NCI-H524 (cell line): ENCODE results near the gene PITPNC1.
A peak's percentile ranks its signal among the peaks of the same experiment; 100 is the strongest.

Experiments
- DNase-seq, 2 experiments: peaks; one replicate each; lab custom pipeline; 2025; lab: John Stamatoyannopoulos, UW

PITPNC1 gene

DNA sequence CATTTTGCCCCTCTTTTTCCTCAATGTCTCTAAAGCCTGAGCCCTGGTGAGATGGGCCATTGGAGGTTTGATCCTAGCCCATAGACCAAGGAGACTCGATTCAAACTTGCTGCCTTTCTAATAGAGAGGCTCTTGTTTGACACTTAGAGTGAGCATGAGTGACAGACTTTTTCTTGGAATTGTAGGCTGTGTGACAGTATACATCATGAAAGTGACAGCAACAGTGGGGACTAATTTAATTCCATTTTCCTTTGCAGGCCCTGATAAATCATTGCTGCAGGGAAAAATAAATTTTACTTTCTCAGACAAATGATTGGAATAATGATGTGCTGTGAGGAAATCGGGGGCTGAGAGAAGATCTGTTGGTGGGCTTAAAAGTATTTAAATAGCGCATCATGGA, 171.6 kb downstream of the PITPNC1 start:
- DNase-seq, result no peak

DNA sequence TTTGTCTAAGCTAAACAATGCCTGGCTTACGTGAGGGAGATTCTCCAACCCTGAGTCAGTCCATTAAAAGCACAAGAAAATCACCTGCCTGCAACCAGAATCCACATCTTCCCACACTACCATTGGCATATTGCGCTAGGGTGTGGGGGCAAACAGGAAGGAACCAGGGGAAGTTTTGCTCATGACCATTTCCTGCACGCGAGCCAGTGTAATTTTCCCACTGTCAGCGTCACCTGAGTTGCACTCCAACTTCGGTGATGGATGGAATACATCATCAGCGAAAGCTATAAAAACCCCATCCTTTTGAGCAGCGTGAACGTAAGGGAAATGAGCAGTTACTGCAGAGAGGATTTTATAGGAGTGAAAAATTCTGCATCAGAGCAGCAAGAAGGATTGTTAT, 172.7 kb downstream of the PITPNC1 start:
- DNase-seq, result no peak

DNA sequence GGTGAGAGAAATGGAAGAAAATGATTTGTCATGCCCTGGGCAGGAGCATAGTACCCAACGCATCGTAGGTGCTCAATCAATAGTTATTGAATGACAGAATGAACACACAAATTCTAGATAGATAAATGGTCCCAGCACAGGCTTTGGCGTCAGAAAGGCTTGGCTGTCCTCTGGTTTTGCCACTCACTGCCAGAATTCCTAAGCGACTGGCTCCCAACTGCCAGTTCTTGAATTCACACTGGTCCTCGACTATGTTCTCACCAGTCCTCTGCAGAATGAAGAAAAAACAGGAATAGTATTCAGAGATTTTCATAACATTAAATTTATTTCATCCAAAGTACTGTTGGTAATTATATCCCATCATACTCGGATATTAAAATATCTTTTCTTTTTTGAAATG, 177.6 kb downstream of the PITPNC1 start:
- DNase-seq, result no peak

DNA sequence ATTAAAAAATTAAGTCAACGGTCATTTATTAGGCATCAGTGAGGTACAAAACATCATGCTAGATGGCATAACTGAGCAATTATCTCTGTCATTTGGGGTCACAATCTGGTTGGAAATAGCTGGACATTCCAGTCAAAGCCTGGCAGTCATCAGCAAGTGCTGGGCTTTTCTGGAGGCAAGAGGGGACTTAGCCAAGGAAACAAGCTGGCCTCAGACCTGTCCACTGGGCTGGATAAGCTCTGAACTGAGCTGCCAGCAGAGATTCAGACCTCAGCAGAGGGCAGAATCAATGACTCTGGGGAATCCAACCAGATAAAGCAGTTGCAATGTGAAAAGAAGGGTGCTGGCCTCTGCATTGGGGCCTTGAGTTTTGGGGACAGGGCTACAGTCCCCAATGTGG, 178.8 kb downstream of the PITPNC1 start:
- DNase-seq, result no peak

DNA sequence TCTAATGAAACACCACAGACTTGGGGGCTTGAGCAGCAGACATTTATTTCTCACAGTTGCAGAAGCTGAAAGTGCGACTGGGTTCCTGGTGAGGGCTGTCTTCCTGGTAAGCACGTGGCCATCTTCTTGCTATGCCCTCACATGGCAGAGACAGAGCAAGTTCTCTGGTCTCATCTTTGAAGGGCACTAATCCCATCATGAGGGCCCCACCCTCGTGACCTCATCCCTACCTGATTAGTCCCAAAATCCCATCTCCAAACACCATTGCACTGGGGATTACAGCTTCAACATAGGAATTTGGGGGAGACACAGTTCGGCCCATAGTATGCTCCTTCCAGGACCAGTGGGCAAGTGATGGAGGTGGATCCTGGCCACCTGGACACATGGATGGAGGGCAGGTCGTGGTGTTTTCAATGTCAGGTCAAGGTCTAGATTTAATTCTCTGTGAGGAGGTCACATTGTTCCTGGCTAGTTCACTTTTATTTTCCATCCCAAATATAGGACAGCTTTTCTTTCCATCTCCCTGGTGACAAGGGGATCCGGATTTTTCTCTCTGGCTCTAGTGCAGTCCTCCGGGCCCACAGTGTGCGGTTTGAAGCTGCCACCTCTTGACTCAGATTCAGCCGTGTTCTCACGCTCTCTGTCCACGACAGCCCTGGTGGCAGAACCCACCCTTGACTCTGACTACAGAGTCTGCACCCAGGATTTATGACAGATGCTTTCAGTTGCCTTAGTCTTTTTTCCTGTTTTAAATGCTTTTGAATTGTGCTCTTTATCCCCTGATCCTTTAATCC, 180.2 kb downstream of the PITPNC1 start:
- peak in 1 of 2 experiments; percentile 17 for DNase-seq

DNA sequence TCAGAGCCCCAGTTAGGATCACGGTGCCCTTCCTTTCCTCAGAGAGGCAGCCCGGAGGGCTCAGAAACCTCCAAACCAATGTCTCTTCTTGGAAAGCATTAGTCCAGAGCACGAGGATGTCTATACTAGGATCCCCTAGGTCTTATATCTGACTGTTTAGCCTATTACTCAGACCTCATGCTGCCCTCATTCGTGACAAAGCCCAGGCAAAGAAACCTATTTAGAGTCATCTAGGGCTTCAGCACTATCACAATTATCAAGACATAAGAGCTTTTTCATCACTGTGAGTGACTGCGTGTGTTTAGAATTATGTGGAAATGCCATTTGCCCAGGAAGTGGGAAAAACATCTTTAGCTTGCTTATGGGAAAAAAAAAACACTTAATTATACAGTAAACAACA, 180.8 kb downstream of the PITPNC1 start:
- DNase-seq, result no peak

DNA sequence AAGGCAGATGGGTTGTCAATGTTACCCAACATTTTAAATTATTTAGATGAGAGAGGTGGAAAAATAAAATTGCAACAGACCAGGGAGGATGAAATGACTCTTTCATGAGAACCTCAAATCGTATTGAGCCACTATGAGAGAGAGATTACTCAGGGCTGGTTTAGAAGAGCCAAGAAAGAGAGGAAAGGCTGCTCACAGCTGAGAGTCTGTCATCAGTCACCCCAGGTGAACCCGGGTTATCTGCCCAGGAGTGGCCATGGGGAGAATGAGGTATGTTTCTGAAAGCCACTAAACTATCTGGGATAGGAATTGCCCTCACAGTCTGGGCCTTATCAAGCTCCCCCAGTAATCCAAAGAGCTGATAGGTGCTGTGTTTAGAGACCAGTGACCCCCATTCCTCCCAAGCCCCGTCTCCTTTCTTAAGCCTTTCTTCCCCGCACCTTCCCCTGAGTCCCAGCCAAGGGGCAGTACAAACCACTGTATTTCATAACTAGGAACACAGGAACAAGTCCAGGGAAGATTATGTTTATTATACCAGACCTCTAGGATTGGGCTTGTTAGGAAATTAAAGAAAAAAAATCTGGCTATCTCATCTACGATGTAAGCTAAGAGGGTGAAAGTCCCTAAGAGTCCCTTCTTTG, 181.8 kb downstream of the PITPNC1 start:
- no peak for DNase-seq

DNA sequence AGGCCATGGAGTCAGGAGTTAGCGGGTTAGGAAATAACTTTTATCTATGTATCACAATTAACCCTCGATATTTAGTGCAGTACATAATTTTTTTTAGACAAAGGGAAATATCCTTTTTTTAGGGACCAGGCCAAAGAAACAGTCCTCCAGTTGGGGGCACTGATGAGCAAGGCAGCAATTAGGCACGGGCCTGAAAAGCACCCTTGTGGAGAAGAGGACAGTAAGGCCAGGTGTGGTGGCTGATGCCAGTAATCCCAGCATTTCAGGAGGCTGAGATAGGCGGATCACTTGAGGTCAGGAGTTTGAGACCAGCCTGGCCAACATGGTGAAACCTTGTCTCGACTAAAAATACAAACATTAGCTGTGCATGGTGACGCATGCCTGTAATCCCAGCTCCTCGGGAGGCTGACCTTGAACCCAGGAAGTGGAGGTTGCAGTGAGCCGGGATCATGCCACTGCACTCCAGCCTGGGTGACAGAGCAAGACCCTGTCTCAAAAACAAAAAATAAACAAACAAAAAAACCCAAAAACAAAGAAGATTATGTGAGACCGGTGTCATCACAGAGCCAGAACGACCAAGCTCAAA, 182.4 kb downstream of the PITPNC1 start:
- DNase-seq, result peak in 1 of 2 experiments; percentile 16

DNA sequence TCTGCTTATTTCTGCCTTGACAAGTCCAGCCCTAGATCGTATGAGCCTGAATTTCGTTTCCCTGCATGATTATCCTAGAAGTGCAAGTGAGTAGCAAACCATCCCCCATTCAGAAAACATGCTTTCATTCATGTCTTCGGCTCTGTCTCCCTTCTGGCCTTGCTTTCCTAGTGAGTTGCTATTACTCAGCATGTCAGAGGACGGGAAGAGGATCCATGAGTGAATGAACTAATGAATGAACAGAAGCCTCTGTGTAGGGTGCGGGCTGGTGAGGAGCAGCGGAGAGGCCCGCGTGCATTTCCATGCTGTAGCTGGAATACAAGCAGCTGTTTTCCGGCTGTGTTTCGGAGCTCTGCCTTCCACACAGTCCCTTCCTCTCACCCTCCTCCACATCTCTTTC, 184.9 kb downstream of the PITPNC1 start:
- no peak for DNase-seq

DNA sequence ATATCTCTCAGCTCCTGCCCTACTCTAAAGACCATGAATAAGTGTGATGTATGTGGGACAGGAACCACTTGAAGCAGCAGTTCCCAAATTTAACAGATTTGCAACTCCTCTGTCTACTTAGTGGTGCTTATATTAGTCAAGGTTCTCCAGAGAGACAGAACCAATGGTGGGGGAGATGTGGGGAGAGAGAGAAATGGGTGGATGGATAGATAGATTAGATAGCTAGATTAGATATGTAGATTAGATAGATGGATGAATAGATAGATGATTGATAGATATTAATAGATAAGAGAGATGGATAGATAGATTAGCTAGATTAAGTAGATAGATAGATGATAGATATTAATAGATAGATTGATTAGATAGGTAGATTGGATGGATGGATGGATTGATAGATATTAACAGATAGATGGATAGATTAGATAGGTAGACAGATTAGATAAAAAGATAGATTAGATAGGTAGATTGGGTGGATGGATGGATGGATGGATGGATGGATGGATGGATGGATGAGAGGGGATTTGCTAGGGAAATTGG, 186.7 kb downstream of the PITPNC1 start:
- DNase-seq, result no peak

DNA sequence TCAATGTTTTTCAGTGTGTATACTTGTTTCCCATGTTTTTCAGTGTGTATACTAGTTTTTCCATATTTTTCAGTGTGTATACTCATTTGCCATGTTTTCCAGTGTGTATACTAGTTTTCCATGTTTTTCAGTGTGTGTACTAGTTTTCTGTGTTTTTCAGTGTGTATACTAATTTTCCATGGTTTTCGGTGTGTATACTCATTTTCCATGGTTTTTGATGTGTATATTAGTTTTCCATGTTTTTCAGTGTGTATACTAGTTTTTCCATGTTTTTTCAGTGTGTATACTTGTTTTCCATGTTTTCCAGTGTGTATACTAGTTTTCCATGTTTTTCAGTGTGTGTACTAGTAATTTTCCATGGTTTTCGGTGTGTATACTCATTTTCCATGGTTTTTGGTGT, 188.0 kb downstream of the PITPNC1 start:
- no peak for DNase-seq

DNA sequence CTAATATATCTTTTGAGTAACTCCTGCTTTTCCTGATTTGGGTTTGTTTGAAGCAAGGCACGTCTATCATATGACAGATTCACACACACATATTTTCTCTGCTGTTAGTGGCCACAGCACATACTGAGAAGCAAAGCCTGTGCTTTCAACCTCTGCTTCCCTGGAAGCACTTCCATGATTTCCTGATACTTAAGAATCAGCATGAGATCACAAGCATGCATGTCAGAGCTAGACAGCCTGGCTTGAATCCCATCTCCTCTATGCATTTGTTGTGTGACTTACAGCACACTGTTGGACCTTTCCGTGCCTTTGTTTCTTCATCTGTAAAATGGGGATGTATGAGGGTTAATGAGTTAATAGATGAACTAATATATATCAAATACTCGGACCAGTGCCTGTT, 189.6 kb downstream of the PITPNC1 start:
- no peak for DNase-seq

DNA sequence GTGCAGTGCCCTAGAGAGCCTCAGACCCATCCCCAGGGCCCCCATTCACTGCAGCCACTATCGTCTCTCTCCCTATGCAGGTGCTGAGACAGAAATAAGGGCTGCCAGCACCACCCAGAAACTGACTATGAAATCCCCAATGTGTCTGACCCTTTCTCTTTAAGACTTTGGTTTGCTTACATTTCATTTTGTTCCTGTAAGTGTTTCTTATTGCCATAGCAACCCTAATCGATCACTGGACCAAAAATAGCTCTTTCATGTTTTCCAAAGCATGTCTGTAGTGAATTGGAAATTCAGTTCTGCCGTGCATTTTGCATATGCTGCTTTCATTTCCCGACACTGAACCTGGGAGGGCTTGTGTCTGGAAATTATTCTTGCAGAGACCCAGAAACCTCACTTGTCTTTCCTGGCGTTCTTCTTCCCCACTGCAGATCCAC, 192.0 kb downstream of the PITPNC1 start:
- DNase-seq, result no peak

DNA sequence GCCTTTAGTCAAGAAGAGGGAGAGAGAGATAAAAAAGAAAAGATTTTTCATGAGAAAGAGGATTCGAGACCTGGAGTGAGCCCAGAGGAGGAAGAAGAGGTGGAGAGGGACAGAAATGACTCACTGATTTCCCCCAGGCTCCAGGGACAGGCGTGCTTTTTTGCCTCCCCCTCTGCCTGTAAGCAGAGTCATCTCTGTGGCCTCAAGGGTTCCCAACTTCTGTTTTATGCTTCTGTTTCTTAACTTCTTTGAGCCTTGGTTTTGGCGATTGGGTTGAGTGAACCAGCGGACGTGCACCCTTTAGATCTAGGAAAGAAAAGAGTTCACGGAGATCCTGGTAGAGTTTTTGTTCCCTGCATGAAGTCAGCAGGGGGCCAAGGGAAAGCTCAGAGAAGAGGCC, 192.8 kb downstream of the PITPNC1 start:
- no peak for DNase-seq

DNA sequence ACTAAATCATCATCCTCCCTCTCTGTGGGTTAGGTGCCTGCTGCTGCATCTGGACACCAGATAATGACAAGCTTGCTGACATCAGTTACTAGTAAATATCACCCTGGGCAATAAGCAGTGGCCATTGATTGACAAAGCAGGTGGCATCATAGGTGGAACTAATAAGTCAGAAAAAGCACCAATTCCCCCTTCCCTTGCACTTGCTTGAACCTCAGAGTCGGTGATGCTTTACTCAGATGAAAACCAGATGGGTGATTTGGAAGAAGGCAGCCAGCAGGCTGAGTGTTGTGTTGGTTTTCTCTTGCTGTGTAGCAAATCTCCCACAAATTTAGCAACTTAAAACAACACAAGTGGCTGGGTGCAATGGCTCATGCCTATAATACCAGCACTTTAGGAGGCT, 193.7 kb downstream of the PITPNC1 start:
- DNase-seq, result no peak

DNA sequence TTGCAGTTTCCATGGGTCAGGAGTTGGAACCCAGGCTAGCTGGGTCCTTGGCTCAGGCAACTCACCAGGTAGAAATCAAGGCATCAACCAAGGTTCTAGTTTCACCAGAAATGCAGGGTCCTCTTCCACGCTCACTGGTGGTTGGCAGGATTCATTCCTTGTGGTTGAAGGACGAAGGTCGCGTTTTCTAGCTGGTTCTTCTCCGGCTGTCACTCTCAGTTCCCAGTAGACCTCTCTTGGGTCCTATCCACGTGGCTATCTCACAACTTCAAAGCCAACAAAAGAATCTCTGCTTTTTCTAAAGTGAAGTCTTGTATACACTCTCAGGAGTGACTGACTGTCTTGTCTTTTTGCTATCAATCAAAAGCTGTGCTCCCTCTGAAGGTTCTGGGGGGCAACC, 194.4 kb downstream of the PITPNC1 start:
- no peak for DNase-seq

DNA sequence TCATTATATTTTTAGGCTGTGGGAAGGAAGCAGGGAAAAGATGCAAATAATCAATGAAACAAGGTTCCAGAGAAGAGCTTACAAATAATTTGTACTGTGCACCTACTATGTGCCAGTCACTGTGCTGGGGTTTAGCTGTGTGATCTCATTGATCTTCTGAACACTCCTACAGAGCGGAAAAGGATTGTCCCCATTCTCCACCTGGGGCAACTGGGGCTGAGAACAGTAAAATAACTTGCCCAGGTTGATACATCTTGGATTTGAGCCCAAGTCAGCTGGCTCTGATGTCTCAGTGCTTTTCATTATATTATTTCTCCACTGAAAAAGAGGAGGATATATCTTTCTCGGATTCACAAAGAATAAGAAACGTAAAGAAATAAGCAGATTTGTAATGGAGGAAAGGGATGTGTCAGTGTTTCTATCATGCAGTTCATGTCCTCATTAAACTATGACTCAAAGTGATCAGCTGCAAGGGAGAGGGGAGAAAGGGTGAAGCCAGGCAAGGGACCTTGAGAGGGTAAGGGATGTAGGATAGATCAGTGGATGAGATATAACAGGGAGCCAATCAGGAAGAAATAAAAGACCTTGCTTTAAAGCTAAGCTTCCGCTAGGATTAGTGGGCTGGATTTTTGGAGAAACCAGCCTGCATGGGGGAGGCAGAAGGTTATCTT, 197.0 kb downstream of the PITPNC1 start:
- no peak for DNase-seq

DNA sequence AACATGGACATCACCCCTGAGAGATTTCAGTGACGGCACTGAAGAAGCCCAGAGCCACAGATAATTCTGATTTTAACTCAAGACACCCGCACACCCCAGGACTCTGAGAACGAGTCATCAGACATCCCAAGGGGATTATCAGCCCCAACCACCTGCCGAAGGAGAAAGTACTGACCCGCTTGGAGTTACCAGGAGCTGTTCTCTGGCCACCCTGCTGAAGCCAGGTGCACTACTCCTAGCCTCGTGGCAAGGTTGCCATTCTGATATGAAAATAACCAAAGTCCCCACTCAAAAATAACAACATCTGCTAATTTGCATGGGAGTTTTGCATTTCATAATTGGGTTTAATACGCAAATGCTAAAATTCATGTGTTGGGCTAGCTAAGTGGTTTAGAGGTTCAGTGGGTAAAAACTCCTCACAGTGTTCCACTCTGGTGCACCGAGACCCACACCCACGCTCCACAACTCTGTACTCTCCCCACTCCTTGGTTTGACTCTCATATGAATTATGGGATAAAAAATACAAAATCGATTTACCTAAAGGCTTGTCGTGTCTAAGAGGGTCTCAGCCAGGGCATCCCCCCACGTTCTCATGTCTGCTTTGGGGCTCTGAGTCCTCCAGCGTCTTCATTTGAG, 197.7 kb downstream of the PITPNC1 start:
- no peak for DNase-seq

DNA sequence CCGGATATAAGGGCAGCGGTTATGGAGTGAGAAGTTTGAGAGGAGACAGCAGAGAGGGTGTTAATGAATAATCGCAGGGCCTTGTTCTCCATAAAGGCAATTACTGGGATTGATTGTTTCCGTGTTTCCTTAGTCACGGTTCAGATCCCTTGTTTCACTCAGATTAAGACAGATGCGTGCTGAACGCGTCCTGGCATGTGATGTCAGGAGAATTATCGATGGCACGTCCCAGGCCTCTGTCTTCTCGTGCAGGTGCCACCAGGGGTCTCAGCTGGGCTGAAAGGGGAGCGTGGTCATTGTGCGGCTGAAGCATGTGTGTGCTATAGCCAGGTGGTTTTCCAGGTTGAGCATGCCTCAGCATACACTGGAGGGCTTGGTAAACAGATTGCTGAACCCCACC, 198.2 kb downstream of the PITPNC1 start:
- DNase-seq, result peak; percentile 51 to 70

DNA sequence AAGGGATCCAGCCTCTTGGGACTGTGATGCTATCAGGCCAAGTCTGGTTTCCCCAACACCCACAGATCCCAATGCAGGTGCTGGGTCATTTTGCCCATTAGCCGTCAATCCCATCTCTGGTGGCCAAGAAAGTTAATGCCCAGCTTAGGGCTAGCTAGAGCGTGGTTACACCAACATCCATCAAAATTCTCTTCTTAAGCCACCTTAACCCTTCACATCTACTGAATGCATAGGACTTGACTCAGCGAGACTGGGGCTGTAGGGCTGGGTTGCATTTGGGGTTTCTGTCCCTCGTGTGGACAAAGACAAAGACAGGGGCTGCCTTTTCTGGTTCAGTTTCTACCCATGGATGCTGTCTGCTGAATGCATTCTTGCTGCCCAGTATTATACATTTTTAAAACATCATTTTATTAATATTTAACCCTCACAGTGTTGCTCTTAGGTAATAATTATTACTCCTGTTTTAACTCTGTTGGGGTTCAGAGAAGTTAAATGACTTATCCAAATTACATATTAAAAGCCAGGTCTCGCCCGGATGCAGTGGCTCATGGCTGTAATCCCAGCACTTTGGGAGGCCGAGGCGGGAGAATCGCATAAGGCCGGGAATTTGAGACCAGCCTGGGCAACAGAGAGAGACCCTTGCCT, 199.5 kb downstream of the PITPNC1 start:
- DNase-seq, result no peak

DNA sequence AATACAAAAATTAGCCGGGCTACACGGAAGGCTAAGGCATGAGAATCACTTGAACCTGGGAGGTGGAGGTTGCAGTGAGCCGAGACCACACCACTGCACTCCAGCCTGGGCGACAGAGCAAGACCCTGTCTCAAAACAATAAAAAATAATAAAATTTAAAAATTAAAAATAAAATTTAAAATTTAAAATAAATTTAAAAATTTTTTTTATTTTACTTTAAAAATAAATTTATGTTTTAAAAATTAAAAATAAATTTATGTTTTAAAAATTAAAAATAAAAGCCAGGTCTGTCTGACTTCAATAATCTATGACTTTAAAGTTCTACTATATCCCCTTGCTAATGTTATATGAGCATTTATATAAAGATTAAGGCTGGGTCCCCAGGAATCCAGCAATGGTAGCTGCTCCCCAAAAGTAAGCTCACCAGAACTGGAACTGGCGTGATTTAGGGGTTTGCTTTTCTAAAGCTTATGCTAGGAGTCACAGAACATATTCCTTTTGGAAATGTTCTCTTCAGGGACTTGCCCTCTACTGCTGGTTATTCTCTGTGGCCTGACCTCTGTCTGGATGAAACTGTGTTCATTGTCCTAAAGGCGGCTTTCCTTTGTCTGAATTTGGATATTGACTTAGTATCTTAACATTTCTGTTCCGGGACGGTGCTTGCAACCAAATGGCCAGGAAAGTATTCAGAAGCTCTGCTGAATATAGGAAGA, 200.5 kb downstream of the PITPNC1 start:
- DNase-seq, result no peak
